G401 (cell line): ENCODE results near the gene ZBTB44. TPM values are rescaled to one million over a fixed set of nuclear protein-coding genes. Genes with fewer than 3 reads are reported as not detected.
"Not testable (repeated sequence)": the region's sequence is repeated elsewhere in the genome, so short reads cannot be mapped to it uniquely, and the experiment has no call there.

ENCODE experiments used
- DNase-seq: peaks from one replicate; pipeline ENCODE4 v3.0.0-alpha.2; 2015; ENCODE audit warnings: low spot score
- in situ Hi-C: cut with HindIII; loops from 2 replicates; pipeline ENCODE4 v1.10.0; 2016; ENCODE audit warnings: low sequenced_read_pairs, mixed read lengths
- total RNA-seq: library from RNA; depleted of rRNA; stranded (reverse); fragments of >200 nt; shearing (Covaris generic); gene quantifications from 2 replicates; pipeline ENCODE4 v1.2.3, GENCODE V29; 2014

The ZBTB44 gene
- total RNA-seq, 1 experiment from 2014 or later = 25.5 TPM

DNA sequence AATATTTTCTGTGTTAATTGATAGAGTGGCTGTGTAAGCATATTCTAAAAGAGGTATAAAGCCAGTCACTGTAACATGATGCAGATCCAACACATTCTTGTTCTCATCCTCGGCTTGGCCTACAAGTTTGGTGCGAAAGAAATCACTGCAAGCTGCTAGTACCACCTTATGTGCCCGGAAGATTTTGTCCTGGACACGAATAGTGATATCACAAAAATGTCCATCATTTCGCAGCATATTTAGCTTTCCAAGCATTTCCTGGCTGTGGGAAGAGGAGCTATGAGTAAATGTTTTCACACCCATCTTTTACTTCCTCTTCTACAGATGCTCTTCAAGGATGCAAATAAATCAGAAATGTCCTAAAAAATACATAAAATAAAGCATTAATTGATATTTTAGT, 53.1 kb downstream of the ZBTB44 start:
- in situ Hi-C loops = no loop called here
- DNase-seq = no peak

- DNase-seq = no peak
- in situ Hi-C loops = no loop called here
Observed at GRCh38 chr11:130260742-130261141, 54.0 kb downstream of the ZBTB44 start.

DNA sequence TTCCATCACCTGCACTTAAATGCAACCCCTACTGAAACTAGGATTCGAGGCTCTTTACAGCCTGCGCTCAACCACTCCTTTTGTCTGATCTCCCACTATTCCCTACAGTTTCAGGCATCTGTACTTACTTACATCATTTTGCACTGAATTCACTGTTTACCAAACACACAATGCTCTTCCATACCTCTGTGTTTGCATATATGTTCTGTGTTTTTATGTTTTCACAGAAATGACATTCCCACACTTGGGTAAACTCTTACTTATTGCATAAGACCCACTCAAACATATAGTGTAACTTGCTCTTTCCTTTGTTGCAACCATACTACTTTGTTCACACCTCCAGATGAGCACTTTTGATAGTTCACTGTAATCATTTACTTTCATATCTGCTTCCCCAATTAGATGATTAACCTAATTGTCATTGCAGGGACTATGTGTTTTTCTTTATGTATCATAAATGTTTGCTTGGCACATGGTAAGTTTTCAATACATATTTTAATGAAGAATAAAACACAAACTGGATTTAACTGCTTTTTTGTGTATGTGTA, 54.6 kb downstream of the ZBTB44 start:
- in situ Hi-C loops = no loop called here
- no peak for DNase-seq

GRCh38 chr11:130251763-130252162, 63.0 kb downstream of the ZBTB44 start:
- in situ Hi-C loops, DNase-seq: not testable (repeated sequence)

- DNase-seq, in situ Hi-C loops: not testable (repeated sequence)
Observed at GRCh38 chr11:130249929-130250328, 64.8 kb downstream of the ZBTB44 start.

- no peak for DNase-seq
- in situ Hi-C loops = no loop called here
Observed at GRCh38 chr11:130249371-130249770, 65.3 kb downstream of the ZBTB44 start.

- in situ Hi-C loops = no loop called here
- DNase-seq = peak; percentile 34
Observed at GRCh38 chr11:130247319-130247718, 67.4 kb downstream of the ZBTB44 start.

GRCh38 chr11:130246738-130247137, 68.0 kb downstream of the ZBTB44 start:
- no peak for DNase-seq
- in situ Hi-C loops = no loop called here

DNA sequence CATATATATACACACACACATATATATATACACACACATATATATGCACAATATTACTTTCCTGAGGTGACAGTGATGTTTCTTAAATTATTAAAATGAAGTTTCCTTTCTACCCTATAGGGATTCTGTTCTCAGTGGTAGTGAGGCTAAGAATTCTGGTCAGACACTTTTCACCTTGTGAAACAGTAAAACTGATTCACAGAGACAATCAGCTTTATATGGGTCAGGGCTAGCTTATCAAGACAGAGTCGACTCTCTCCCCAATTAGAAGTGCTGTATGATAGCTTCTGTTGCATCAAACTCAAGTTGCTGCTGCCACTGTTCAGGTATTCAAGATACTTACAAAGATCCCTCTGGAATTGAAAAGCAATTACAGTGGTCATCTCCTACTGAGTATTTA, 68.4 kb downstream of the ZBTB44 start:
- DNase-seq = no peak
- in situ Hi-C loops = no loop called here

- DNase-seq, in situ Hi-C loops: not testable (repeated sequence)
Observed at GRCh38 chr11:130245375-130245774, 69.3 kb downstream of the ZBTB44 start.

DNA sequence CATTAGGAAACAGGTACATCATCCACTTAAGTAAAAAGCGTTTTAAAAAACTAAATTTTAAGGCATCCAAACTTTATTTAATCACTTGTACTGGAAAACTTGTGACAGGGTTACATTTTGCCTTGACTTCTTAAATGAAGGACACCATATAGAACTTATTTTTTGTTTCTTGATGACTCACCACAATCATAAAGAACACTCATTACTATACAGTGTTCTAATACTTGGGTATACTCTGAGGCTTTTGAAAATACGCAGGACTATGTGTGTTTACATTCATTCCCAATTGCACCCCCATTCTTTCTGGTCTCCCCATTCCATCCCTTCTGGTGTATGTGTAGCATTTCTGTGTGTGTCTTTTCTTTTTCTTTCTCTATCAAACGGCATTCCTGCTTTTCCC, 69.9 kb downstream of the ZBTB44 start:
- no peak for DNase-seq

GRCh38 chr11:130243816-130244215, 70.9 kb downstream of the ZBTB44 start:
- DNase-seq = no peak
- in situ Hi-C loops = no loop called here

More for the DNA sequence above, 69.9 kb downstream of the ZBTB44 start:
- in situ Hi-C loops = no loop called here

GRCh38 chr11:130241713-130242112, 73.0 kb downstream of the ZBTB44 start:
- DNase-seq = no peak
- in situ Hi-C loops = no loop called here

- no peak for DNase-seq
- in situ Hi-C loops = no loop called here
Observed at GRCh38 chr11:130237282-130238006, 77.3 kb downstream of the ZBTB44 start.

- DNase-seq = no peak
Observed at GRCh38 chr11:130234315-130234714, 80.4 kb downstream of the ZBTB44 start.

GRCh38 chr11:130233888-130234287, 80.8 kb downstream of the ZBTB44 start:
- in situ Hi-C loops, DNase-seq: not testable (repeated sequence)

More at GRCh38 chr11:130234315-130234714, 80.4 kb downstream of the ZBTB44 start:
- in situ Hi-C loops = no loop called here

DNA sequence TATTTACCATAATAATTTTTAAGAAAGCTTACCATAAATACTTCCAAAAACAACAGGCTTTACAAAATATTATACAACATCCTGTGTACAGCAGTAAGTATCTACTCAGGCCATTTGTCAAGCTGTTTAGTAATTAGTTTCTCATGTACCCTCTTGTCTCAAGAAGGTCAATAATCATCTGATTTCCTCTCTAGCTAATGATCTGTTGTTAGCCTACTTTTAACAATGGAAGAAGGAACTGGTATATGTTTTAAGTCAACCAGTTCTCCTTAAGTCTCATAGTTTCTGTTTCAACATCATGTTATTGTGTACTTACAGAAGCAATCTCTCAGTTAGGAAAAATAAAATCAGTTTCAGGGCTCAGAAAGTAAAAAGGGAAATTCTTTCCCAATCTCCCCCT, 81.2 kb downstream of the ZBTB44 start:
- in situ Hi-C loops, DNase-seq: not testable (repeated sequence)

DNA sequence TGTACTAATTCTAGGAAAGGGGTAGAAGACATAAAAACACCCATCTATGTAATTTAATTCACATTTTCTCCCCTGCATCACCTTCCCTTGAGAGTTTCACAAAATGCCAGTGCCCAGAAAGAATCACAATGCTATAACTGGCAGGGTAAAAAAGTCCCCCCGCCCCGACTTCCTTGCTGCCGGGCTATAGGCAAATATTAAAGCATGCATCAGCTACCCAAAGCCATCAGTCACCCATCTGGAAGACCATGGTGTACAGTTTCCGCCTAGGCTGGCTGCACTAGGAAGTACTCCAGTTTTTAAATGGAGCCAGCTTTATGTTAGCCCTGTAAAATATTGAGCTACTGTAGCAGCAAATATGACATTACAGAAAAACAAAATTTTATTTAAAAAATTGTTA, 87.3 kb downstream of the ZBTB44 start:
- in situ Hi-C loops = no loop called here
- DNase-seq = no peak

DNA sequence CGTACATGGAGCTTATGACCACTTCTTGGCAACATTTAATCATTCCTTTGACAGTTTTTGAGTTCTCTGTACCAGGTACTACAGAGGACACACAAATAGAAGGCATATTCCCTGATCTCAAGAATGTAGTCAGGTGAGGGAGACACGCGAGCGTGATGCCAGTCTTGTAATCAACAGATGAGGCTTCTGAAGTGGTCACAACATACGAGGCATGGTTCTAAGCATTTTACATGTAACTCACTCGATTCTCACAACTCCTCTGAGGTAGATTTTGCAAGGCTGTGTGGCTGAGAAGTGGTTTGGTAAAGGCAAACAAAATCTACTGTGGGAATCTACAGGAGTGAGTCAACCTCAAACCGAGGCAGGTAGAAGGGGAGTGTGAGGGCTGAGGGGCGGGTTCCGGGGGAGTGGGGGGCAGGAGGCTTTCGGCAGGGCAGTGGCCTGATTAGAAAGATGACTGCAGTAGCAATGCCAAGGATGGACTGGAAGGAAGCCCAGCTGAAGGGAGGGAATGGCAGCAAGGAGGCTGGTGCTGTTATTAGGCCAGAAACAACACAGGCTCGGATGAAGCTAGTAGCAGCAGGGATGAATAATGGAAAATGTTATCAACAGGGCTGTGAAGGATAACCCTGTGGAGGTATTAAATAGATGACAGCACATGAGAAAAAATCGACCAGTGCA, 91.3 kb downstream of the ZBTB44 start:
- in situ Hi-C loops = no loop called here
- peak; percentile 90 for DNase-seq

- in situ Hi-C loops = no loop called here
- no peak for DNase-seq
Observed at GRCh38 chr11:130220311-130221035, 94.2 kb downstream of the ZBTB44 start.
